GM20000 (cell line): Measurements from ENCODE around the gene SPA17.

ENCODE experiments used
- DNase-seq: peaks from one replicate; pipeline ENCODE4 v3.0.0; 2012; ENCODE audit warnings: low spot score
- CTCF ChIP-seq: IDR thresholded peaks from 2 replicates; pipeline ENCODE4 v1.5.1; 2012; ENCODE audit warnings: mild to moderate bottlenecking, control low read depth; ENCODE audit errors: extremely low read depth, missing control alignments

Gene SPA17

GRCh38 chr11:124745270-124745834, 71.6 kb downstream of the SPA17 start:
- DNase-seq = peak; percentile 12
- no peak for TF ChIP-seq CTCF

- DNase-seq = peak; percentile 81
- peak; percentile 36 for TF ChIP-seq CTCF
Observed at GRCh38 chr11:124745835-124746620, 72.3 kb downstream of the SPA17 start.

- TF ChIP-seq CTCF = peak; percentile 85
- DNase-seq = peak; percentile 96
Observed at GRCh38 chr11:124746621-124747243, 73.0 kb downstream of the SPA17 start.
